Aorta (tissue), 5 donors: ENCODE measurements around the gene USP11. TPM values are rescaled to one million over a fixed set of nuclear protein-coding genes. Genes with fewer than 3 reads are reported as not detected.
"Not testable (repeated sequence)": the region's sequence is repeated elsewhere in the genome, so short reads cannot be mapped to it uniquely, and the experiment has no call there.

ENCODE experiments used
- ATAC-seq: fragments of 200-7000 bp; cut with Tn5 transposase; one replicate; pipeline ENCODE4 v1.9.1; 2022; ENCODE audit warnings: moderate library complexity; ENCODE audit not compliant: low FRiP score
- DNase-seq, 2 donors: peaks; one replicate each; pipeline ENCODE4 v3.0.0-alpha.2; 2020
- H3K27ac ChIP-seq, 2 donors: one replicate each; pipeline ENCODE4 v1.5.1; 2013; ENCODE audit warnings: low read length in 2 of 2, mild to moderate bottlenecking in 2 of 2, moderate library complexity in 2 of 2, control low read depth in 1 of 2, inconsistent platforms in 1 of 2, low read depth in 1 of 2
- H3K27me3 ChIP-seq, 2 donors: one replicate each; pipeline ENCODE4 v1.6.1; 2013; ENCODE audit warnings: control low read depth in 1 of 2, low read length in 1 of 2, mild to moderate bottlenecking in 1 of 2, moderate library complexity in 1 of 2; ENCODE audit not compliant: insufficient read depth in 2 of 2, control insufficient read depth in 1 of 2
- H3K36me3 ChIP-seq, 2 donors: one replicate each; pipeline ENCODE4 v1.6.1; 2013; ENCODE audit warnings: control low read depth in 1 of 2, low read length in 1 of 2, mild to moderate bottlenecking in 1 of 2; ENCODE audit not compliant: insufficient read depth in 2 of 2, control insufficient read depth in 1 of 2
- H3K4me1 ChIP-seq, 2 donors: one replicate each; pipeline ENCODE4 v1.6.1; 2013; ENCODE audit warnings: low read length in 2 of 2, control low read depth in 1 of 2, mild to moderate bottlenecking in 1 of 2, moderate library complexity in 1 of 2; ENCODE audit not compliant: insufficient read depth in 2 of 2, control insufficient read depth in 1 of 2
- H3K4me3 ChIP-seq, 2 donors: one replicate each; pipeline ENCODE4 v1.5.1; 2013; ENCODE audit warnings: low read length in 2 of 2, control low read depth in 1 of 2, mild to moderate bottlenecking in 1 of 2
- H3K9me3 ChIP-seq: one replicate; pipeline ENCODE4 v1.6.1; 2013; ENCODE audit warnings: mild to moderate bottlenecking, low read length; ENCODE audit not compliant: control insufficient read depth
- WGBS, 2 donors: extraction: QIAGEN DNeasy Blood & Tissue Kit; methylation state at CpG; one replicate each; pipeline ENCODE4 v1.1.7; 2013; 5-methylcytosine and 5-hydroxymethylcytosine counted together
- intact Hi-C, 2 donors: fragments of 100-400 bp; cut with DNase I; formaldehyde crosslinking; loops; one replicate each; pipeline versions ENCODE4 v1.14.2 to v1.15.0; 2022
- polyA plus RNA-seq, 2 donors: library from polyadenylated mRNA; stranded (reverse); fragments of 200-250 nt; gene quantifications; one replicate each; pipeline ENCODE4 v1.2.3, GENCODE V29; 2013
- total RNA-seq, 2 donors: library from RNA; stranded (reverse); fragmentation: NEBNext Ultra II Directional; extraction: Animal tissue kit (Norgen Biotek cat#: 25700); gene quantifications; one replicate each; pipeline ENCODE4 v1.2.1, GENCODE V29; 2021
- donor health status: healthy with polysubstance abuse.
- donor health status: Bipolar disorder and iron deficiency.
- donor health status: DM: no; HTN: no; CAD: no.
- donor health status: DM: no; HTN: no; CAD: no.
- donor health status: DM: yes; HTN: yes; CAD: no.

Gene USP11
- total and polyA plus RNA-seq, 4 donors: 15.3 to 90.3 (median 73.9) TPM

DNA sequence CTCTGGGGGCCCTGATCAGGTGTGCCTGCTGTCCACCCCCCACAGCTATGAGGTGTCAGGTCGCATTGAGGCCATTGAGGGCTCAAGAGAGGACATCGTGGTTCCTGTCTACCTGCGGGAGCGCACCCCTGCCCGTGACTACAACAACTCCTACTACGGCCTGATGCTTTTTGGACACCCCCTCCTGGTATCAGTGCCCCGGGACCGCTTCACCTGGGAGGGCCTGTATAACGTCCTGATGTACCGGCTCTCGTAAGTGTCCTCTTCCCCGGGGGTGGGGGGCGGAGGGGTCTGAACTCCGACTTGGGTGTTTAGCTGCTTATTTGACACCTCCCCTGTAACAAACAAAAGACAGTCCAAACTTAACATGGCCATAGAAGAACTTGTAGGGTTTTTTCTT lies 10.5 kb downstream of the USP11 start:
- Histone ChIP-seq H3K9me3 (no peaks in the 10 kb centered on the region), H3K36me3 (peaks cover 0 to 7% of the 10 kb centered on the region in 2 donors), H3K27me3 (no peaks in the 10 kb centered on the region), H3K27ac (no peak overlapping the region), H3K4me3 (no peak overlapping the region), H3K4me1 (no peaks in the 10 kb centered on the region)
- intact Hi-C loops: no loop called here
- ATAC-seq (no peak), DNase-seq (peak in 1 of 2 donors; percentile 55)
- whole genome bisulfite sequencing, 2 donors: 92 to 97% methylated on average over 13 to 14 of the region's 14 CpGs

DNA sequence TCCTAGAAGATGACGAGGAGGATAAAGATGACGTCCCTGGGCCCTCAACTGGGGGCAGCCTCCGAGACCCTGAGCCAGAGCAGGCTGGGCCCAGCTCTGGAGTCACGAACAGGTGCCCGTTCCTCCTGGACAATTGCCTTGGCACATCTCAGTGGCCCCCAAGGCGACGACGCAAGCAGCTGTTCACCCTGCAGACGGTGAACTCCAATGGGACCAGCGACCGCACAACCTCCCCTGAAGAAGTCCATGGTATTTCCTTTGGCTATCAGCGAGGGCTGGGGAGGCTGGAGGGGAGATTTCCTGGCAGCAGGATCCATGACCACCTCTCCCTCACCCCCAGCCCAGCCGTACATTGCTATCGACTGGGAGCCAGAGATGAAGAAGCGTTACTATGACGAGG lies 11.9 kb downstream of the USP11 start:
- H3K27ac ChIP-seq: no peak overlapping the region
- no peak overlapping the region for H3K4me3 ChIP-seq
- H3K27me3 ChIP-seq: no peaks in the 10 kb centered on the region
- ATAC-seq (no peak), DNase-seq (peak in 1 of 2 donors; percentile 68)
- 79 to 85% methylated on average over 16 of the region's 16 CpGs for WGBS, 2 donors
- H3K4me1 ChIP-seq: no peaks in the 10 kb centered on the region
- intact Hi-C loops: no loop called here
- H3K36me3 ChIP-seq: peaks cover 0 to 7% of the 10 kb centered on the region in 2 donors
- no peaks in the 10 kb centered on the region for H3K9me3 ChIP-seq

- H3K9me3 ChIP-seq: no peaks in the 10 kb centered on the region
- ATAC-seq (no peak), DNase-seq (no peak)
- WGBS, 2 donors: 77 to 82% methylated on average over 10 of the region's 10 CpGs
- peaks cover 0 to 7% of the 10 kb centered on the region in 2 donors for H3K36me3 ChIP-seq
- intact Hi-C loops: no loop called here
- H3K4me3 ChIP-seq: no peak overlapping the region
- no peak overlapping the region for H3K27ac ChIP-seq
- no peaks in the 10 kb centered on the region for H3K4me1 ChIP-seq
- no peaks in the 10 kb centered on the region for H3K27me3 ChIP-seq
These were observed 12.3 kb downstream of the USP11 start for GRCh38 chrX:47245156-47245555.

GRCh38 chrX:47247206-47247998 lies 14.6 kb downstream of the USP11 start:
- peaks cover 0 to 3% of the 10 kb centered on the region in 2 donors for H3K36me3 ChIP-seq
- peak; percentile 13 for ATAC-seq
- intact Hi-C loops: no loop called here
- no peaks in the 10 kb centered on the region for H3K4me1 ChIP-seq
- no peaks in the 10 kb centered on the region for H3K27me3 ChIP-seq
- H3K4me3 ChIP-seq: no peak overlapping the region
- no peak overlapping the region for H3K27ac ChIP-seq
- WGBS, 2 donors: 76 to 83% methylated on average over 23 of the region's 23 CpGs
- H3K9me3 ChIP-seq: no peaks in the 10 kb centered on the region
- DNase-seq: no peak

DNA sequence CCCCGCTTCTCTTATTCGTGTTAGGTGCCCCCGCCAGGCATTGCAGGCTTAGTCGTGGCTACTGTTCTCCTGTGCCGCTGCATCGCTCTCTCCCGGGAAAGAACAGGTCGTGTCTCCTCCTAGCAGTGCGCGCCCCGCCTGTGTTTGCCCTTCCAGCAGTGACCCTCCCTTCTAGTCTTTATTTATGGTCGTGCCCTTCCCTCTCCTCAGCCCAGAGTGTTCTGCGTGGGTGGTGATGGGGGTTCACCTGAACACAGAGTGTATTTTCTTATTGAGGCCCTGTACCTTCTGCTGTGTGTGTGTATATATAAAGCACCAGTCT lies 15.2 kb downstream of the USP11 start:
- no peak overlapping the region for H3K4me3 ChIP-seq
- no peaks in the 10 kb centered on the region for H3K4me1 ChIP-seq
- intact Hi-C loops: no loop called here
- 79 to 84% methylated on average over 13 of the region's 13 CpGs for WGBS, 2 donors
- H3K36me3 ChIP-seq: peaks cover 0 to 3% of the 10 kb centered on the region in 2 donors
- no peaks in the 10 kb centered on the region for H3K27me3 ChIP-seq
- no peak overlapping the region for H3K27ac ChIP-seq
- DNase-seq (no peak), ATAC-seq (no peak)
- no peaks in the 10 kb centered on the region for H3K9me3 ChIP-seq

- Histone ChIP-seq H3K27ac (no peak overlapping the region), H3K9me3 (no peaks in the 10 kb centered on the region), H3K36me3 (peaks cover 0 to 3% of the 10 kb centered on the region in 2 donors), H3K4me1 (no peaks in the 10 kb centered on the region), H3K4me3 (no peak overlapping the region), H3K27me3 (no peaks in the 10 kb centered on the region)
- DNase-seq: no peak
- WGBS, 2 donors: 83% methylated on average over 6 of the region's 6 CpGs
- no peak for ATAC-seq
- intact Hi-C loops: no loop called here
These were observed 15.8 kb downstream of the USP11 start for GRCh38 chrX:47248576-47248975.

DNA sequence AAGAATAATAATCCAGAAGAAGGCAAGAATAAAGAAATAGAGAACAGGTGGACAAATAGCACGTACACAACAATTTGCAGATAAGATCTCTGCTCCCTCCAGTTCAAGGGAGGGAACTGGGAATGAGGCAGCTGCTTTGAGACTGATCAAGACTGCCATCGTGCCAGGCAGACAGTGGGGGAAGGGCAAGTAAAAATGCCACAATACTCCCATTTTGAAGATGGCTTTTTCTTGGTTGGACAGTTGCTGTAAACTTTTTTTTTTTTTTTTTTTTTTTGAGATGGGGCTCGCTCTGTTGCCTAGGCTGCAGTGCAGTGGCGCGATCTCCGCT lies 17.2 kb downstream of the USP11 start:
- Histone ChIP-seq H3K27me3 (no peaks in the 10 kb centered on the region), H3K27ac (no peak overlapping the region), H3K9me3 (no peaks in the 10 kb centered on the region), H3K36me3 (no peaks in the 10 kb centered on the region), H3K4me3 (no peak overlapping the region), H3K4me1 (no peaks in the 10 kb centered on the region)
- DNase-seq (no peak), ATAC-seq (no peak)
- 79 to 84% methylated on average over 6 of the region's 6 CpGs for WGBS, 2 donors
- intact Hi-C loops: no loop called here

DNA sequence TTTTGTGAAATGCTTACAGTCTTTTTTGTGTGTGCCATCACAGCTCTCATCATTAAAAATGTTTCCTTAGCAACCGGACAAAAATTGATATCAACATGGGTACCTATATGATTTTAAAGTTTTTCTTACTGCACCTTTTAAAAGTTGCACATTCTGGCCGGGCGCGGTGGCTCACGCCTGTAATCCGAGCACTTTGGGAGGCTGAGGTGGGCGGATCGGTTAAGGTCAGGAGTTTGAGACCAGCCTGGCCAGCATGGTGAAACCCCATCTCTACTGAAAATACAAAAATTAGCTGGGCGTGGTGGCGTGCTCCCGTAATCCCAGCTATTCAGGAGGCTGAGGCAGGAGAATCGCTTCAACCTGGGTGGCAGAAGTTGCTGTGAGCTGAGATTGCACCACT lies 24.8 kb downstream of the USP11 start:
- intact Hi-C loops, H3K4me3 ChIP-seq, DNase-seq: not testable (repeated sequence)

GRCh38 chrX:47264483-47265173 lies 31.8 kb downstream of the USP11 start:
- H3K27me3 ChIP-seq: no peaks in the 10 kb centered on the region
- no peaks in the 10 kb centered on the region for H3K4me1 ChIP-seq
- H3K36me3 ChIP-seq: no peaks in the 10 kb centered on the region
- WGBS, 2 donors: 72 to 76% methylated on average over 7 of the region's 7 CpGs
- no peaks in the 10 kb centered on the region for H3K9me3 ChIP-seq
- ATAC-seq (no peak), DNase-seq (no peak)
- intact Hi-C loops: no loop called here
- H3K27ac ChIP-seq: no peak overlapping the region
- H3K4me3 ChIP-seq: no peak overlapping the region

More for the DNA sequence above, 24.8 kb downstream of the USP11 start:
- H3K27me3 ChIP-seq, H3K36me3 ChIP-seq, ATAC-seq, H3K4me1 ChIP-seq, H3K27ac ChIP-seq, H3K9me3 ChIP-seq: not testable (repeated sequence)
- WGBS, 2 donors: 88 to 92% methylated on average over 12 of the region's 12 CpGs
